A673 (cell line): ENCODE results near the gene CHRNE.

Source experiments
- CTCF ChIP-seq: fragments of 300-800, 200-600 bp; sonication (generic); conservative IDR thresholded peaks from 2 replicates; pipeline ENCODE4 v1.5.1; 2017; ENCODE audit warnings: low read depth, mild to moderate bottlenecking, antibody characterized with exemption, low read length, moderate library complexity, mixed read lengths
- EZH2 ChIP-seq: fragments of 200-600 bp; sonication (generic); IDR thresholded peaks from 2 replicates; pipeline ENCODE4 v1.6.1; 2017; ENCODE audit warnings: borderline replicate concordance, low read depth, mild to moderate bottlenecking, mixed read lengths, antibody characterized with exemption, low read length; ENCODE audit not compliant: poor library complexity, severe bottlenecking

GRCh38 chr17:4919511-4920047 lies 16.7 kb upstream of the CHRNE start:
- no peak for TF ChIP-seq EZH2
- no peak for TF ChIP-seq CTCF
